Upper lobe of left lung (tissue), 6 donors: Measurements from ENCODE around the gene GLRA3. TPM values are rescaled to one million over a fixed set of nuclear protein-coding genes. Genes with fewer than 3 reads are reported as not detected.

ENCODE experiments used
- ATAC-seq, 2 donors: fragments of 200-7000 bp; cut with Tn5 transposase; one replicate each; pipeline ENCODE4 v1.9.1; 2022; ENCODE audit warnings: mild to moderate bottlenecking in 2 of 2, moderate library complexity in 2 of 2; ENCODE audit not compliant: low FRiP score in 2 of 2
- DNase-seq, 2 donors: peaks; one replicate each; pipeline ENCODE4 v3.0.0-alpha.2; 2019 to 2020
- H3K27ac ChIP-seq, 4 donors: fragments of 200-600 bp; sonication (generic); one replicate each; pipeline ENCODE4 v1.5.1; 2016 to 2019
- H3K27me3 ChIP-seq, 4 donors: fragments of 200-600 bp; sonication (generic); one replicate each; pipeline ENCODE4 v1.5.1; 2017 to 2019
- H3K36me3 ChIP-seq, 4 donors: fragments of 200-600 bp; sonication (generic); one replicate each; pipeline ENCODE4 v1.5.1; 2016 to 2019
- H3K4me1 ChIP-seq, 4 donors: fragments of 200-600 bp; sonication (generic); one replicate each; pipeline ENCODE4 v1.5.1; 2018 to 2019
- H3K4me3 ChIP-seq, 4 donors: fragments of 200-600 bp; sonication (generic); one replicate each; pipeline ENCODE4 v1.5.1; 2017 to 2019; ENCODE audit warnings: mild to moderate bottlenecking in 2 of 4, moderate library complexity in 1 of 4
- H3K9me3 ChIP-seq, 4 donors: fragments of 200-600 bp; sonication (generic); one replicate each; pipeline ENCODE4 v1.5.1; 2018 to 2019
- EP300 ChIP-seq, 4 donors: sonication (generic); formaldehyde crosslinking; IDR thresholded peaks; one replicate each; pipeline ENCODE4 v1.5.1; 2017; ENCODE audit warnings: antibody characterized with exemption in 4 of 4, control low read depth in 2 of 4
- POLR2A ChIP-seq, 4 donors: fragments of 450-650 bp; IDR thresholded peaks; one replicate each; pipeline ENCODE4 v1.5.1; 2016 to 2017; ENCODE audit warnings: antibody characterized with exemption in 4 of 4, mild to moderate bottlenecking in 2 of 4
- POLR2AphosphoS5 ChIP-seq, 2 donors: sonication (generic); formaldehyde crosslinking; IDR thresholded peaks; one replicate each; pipeline ENCODE4 v1.5.1; 2017; ENCODE audit warnings: antibody characterized with exemption in 2 of 2
- WGBS, 2 donors: methylation state at CpG; one replicate each; pipeline ENCODE4 v1.1.5; 2017 to 2018; 5-methylcytosine and 5-hydroxymethylcytosine counted together
- total RNA-seq, 6 donors: library from RNA; depleted of rRNA in 4 of 6; stranded (reverse); fragments of >200 nt in 4 of 6; gene quantifications; one replicate each; pipeline versions ENCODE4 v1.1.0 to v1.2.1, GENCODE V29; 2016 to 2021
- TF ChIP-seq, protein P1 (sequence below), 6 experiments: fragments of 450-650 bp in 4 of 6; fragments of 200-600 bp in 2 of 6; sonication (generic) in 2 of 6; IDR thresholded peaks; one replicate each; pipeline ENCODE4 v1.5.1; 2016 to 2019; ENCODE audit warnings: antibody characterized with exemption in 6 of 6
- donor health status: DM: no; HTN: no; CAD: no; lungs with moderate emphysema.
- donor health status: DM: no; HTN: yes; CAD: no; lungs with severe emphysema.

Gene GLRA3
- total RNA-seq, 6 donors from 2014 or later = 0.03 to 0.33 (median 0.15) TPM; not detected in 3

DNA sequence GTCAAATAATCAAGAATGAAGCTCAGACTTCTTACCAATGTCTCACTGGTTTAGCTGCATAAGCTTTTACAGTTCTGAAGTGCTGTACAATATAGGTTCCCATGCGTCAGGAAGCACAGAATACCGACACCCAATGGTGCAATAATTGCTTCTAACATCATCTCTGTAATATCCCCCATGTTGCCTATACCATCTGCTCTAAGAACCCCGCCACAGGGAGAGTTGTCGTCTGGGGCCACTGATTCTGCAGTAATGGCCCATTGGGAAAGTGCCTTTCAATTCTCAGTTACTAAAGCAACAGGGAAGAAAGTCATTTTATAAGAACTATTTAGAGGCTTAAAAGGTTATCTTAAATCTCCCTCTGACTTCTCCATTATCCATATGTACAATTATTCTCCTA lies 94.9 kb downstream of the GLRA3 start:
- H3K4me3 ChIP-seq = no peak overlapping the region
- 89 to 90% methylated on average over 4 of the region's 4 CpGs for WGBS, 2 donors
- no peak for TF ChIP-seq EP300 (IDR thresholded peaks at IDR 0.05)
- no peak for TF ChIP-seq POLR2A (IDR thresholded peaks at IDR 0.05)
- no peak for TF ChIP-seq POLR2AphosphoS5 (IDR thresholded peaks at IDR 0.05)
- TF ChIP-seq, protein P1, sequence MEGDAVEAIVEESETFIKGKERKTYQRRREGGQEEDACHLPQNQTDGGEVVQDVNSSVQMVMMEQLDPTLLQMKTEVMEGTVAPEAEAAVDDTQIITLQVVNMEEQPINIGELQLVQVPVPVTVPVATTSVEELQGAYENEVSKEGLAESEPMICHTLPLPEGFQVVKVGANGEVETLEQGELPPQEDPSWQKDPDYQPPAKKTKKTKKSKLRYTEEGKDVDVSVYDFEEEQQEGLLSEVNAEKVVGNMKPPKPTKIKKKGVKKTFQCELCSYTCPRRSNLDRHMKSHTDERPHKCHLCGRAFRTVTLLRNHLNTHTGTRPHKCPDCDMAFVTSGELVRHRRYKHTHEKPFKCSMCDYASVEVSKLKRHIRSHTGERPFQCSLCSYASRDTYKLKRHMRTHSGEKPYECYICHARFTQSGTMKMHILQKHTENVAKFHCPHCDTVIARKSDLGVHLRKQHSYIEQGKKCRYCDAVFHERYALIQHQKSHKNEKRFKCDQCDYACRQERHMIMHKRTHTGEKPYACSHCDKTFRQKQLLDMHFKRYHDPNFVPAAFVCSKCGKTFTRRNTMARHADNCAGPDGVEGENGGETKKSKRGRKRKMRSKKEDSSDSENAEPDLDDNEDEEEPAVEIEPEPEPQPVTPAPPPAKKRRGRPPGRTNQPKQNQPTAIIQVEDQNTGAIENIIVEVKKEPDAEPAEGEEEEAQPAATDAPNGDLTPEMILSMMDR (IDR thresholded peaks at IDR 0.05) = no peak
- DNase-seq (no peak), ATAC-seq (no peak)
- H3K36me3 ChIP-seq = no peaks in the 10 kb centered on the region
- no peaks in the 10 kb centered on the region for H3K27me3 ChIP-seq
- no peak overlapping the region for H3K27ac ChIP-seq
- H3K4me1 ChIP-seq = no peaks in the 10 kb centered on the region
- no peaks in the 10 kb centered on the region for H3K9me3 ChIP-seq

DNA sequence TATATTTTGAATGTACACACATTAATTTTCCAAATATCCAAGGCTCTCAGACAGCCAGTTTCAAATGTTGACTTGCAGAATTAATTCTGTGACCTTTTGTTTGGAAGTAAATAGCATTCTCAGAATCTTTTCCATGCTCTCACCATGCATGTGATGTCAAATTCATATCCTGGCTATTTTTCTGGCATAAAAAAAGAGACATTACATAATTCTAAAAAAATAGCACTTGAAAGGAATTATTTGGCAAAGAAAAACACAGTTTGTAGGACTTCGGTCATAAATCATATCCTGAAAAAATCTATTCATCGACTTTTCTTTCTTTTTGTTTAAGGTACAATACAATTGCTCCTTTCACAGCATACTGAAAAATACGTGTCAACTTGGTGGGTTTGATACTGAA lies 111.2 kb downstream of the GLRA3 start:
- ATAC-seq = peak in 1 of 2 donors; percentile 54
- Histone ChIP-seq H3K4me1 (peaks cover 0 to 7% (median 0%) of the 10 kb centered on the region in 4 donors), H3K36me3 (no peaks in the 10 kb centered on the region), H3K27ac (peak overlapping the region; percentile 28 to 49 (median 34)), H3K27me3 (no peaks in the 10 kb centered on the region), H3K4me3 (no peak overlapping the region), H3K9me3 (no peaks in the 10 kb centered on the region)
- DNase-seq = no peak
- TF ChIP-seq EP300 (IDR thresholded peaks at IDR 0.05) = no peak
- 20 to 25% methylated on average over 3 of the region's 3 CpGs for WGBS, 2 donors

DNA sequence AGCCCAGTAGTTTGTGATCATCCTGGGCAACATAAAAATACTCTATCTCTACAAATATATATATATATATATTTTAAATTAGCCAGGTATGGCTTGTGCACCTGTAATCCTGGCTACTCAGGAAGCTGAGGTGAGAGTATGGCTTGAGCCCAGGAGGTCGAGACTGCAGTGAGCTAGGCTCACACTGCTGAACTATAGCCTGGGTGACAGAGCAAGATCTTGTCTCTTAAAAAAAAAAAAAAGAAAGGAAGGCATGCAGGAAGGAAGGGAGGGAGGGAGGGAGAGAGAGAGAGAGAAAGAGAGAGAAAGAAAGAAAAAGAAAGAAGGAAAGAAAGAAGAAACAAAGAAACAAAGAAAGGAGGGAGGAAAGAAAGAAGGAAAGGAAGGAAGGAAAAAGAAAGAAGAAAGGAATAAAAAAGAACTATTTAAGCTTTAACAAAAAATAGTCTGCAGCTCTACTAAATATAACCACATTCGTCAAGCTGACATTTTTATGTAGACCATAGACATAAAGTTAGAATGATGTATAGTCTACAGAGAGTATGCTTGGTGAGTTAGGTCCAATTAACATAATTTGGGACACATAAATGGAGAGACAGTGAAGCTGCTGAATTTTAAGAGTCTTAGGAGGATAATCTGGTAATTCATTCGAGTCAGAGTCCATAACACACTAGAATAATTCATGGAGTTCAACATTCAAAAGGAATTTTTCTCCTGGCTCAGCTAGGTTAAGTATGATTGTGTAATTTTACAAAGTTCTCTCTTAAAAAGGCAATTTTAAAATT lies 111.9 kb downstream of the GLRA3 start:
- Histone ChIP-seq H3K36me3 (no peaks in the 10 kb centered on the region), H3K27me3 (no peaks in the 10 kb centered on the region), H3K27ac (peak overlapping the region; percentile 28 to 49 (median 34)), H3K9me3 (no peaks in the 10 kb centered on the region), H3K4me1 (peaks cover 0 to 7% (median 0%) of the 10 kb centered on the region in 4 donors), H3K4me3 (no peak overlapping the region)
- no peak for TF ChIP-seq POLR2AphosphoS5 (IDR thresholded peaks at IDR 0.05)
- DNase-seq (no peak), ATAC-seq (peak in 1 of 2 donors; percentile 54)
- WGBS, 2 donors = 61 to 68% methylated on average over 3 of the region's 3 CpGs

DNA sequence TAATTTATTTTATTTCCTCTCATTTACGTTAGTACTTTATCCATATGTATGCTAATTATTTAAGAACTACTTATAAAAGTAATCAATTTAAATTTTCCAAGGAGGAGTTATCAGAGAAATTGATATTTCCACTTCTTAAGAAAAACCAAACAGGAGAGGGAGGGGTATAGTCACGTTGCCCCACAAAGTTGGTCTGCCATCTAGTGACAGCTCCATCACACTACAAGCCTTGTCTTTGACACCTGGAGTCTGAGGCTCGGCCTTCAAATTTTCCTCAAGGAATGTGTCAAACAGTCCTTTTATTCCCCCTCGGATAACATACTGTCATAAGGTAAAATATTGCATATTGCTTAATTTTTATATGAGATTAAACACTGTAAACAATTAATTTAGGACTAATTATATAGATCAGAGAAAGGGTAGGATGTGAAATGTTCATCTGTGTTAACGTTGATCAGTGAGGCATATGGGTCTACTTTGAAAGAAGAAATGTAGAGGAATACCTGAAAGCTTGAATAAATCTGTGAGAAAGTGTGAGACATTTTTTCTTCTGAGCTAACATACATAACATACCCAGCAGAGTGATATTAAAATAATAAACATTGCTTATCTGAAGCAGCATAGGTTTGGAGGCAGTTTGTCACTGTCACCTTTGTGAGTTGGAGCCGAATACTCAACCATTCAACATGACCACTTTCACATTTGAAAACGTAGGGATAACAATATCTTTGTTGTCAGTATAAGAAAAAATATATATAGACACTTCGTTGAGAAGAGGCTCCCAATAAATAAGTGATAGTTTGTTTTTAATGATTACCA lies 114.4 kb downstream of the GLRA3 start:
- H3K36me3 ChIP-seq = no peaks in the 10 kb centered on the region
- TF ChIP-seq, protein P1 (IDR thresholded peaks at IDR 0.05) = peak in 5 of 6 experiments; percentile 33 to 68 (median 49)
- no peak for TF ChIP-seq EP300 (IDR thresholded peaks at IDR 0.05)
- peak in 1 of 2 donors; percentile 55 for ATAC-seq
- no peak overlapping the region for H3K27ac ChIP-seq
- H3K4me3 ChIP-seq = no peak overlapping the region
- 44 to 48% methylated on average over 8 of the region's 8 CpGs for WGBS, 2 donors
- no peaks in the 10 kb centered on the region for H3K9me3 ChIP-seq
- peak in 1 of 2 donors; percentile 22 for DNase-seq
- no peaks in the 10 kb centered on the region for H3K27me3 ChIP-seq
- H3K4me1 ChIP-seq = peaks cover 0 to 7% (median 0%) of the 10 kb centered on the region in 4 donors

DNA sequence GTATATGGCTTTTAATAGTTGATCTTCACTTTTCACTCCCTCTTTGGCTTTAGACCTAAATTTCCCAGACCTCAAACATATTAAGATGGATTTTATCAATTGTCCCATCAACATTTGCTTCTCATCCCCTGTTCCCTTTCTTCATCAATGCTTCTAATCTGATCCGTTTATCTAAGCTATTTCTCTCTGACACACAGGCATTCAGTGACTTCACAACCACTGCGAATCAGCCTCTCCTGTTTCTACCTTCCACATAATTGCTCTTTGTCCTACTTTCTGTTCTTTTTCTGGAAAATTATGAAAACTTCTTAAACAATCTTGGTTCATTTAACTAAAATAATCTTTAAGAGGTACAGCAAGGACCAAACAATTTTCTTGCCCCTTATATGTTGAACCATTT lies 115.2 kb downstream of the GLRA3 start:
- ATAC-seq = no peak
- H3K4me1 ChIP-seq = peaks cover 0 to 7% (median 0%) of the 10 kb centered on the region in 4 donors
- WGBS, 2 donors = 57 to 62% methylated on average over 2 of the region's 2 CpGs

More for the DNA sequence above, 115.2 kb downstream of the GLRA3 start:
- Histone ChIP-seq H3K4me3 (no peak overlapping the region), H3K9me3 (no peaks in the 10 kb centered on the region), H3K36me3 (no peaks in the 10 kb centered on the region), H3K27me3 (no peaks in the 10 kb centered on the region), H3K27ac (no peak overlapping the region)
- TF ChIP-seq EP300 (IDR thresholded peaks at IDR 0.05) = no peak
- TF ChIP-seq POLR2AphosphoS5 (IDR thresholded peaks at IDR 0.05) = no peak
- no peak for TF ChIP-seq POLR2A (IDR thresholded peaks at IDR 0.05)
- TF ChIP-seq, protein P1 (IDR thresholded peaks at IDR 0.05) = no peak
- DNase-seq = no peak
